Esophagus mucosa (tissue), 1 donor: Measurements from ENCODE around the gene SLC12A7. TPM values are rescaled to one million over a fixed set of nuclear protein-coding genes. Genes with fewer than 3 reads are reported as not detected.
"Not testable (repeated sequence)": the region's sequence is repeated elsewhere in the genome, so short reads cannot be mapped to it uniquely, and the experiment has no call there.

Experiments
- ATAC-seq: fragments of 200-7000 bp; cut with Tn5 transposase; one replicate; pipeline ENCODE4 v1.9.1; 2020
- total RNA-seq: library from RNA; stranded (reverse); gene quantifications from one replicate; pipeline ENCODE4 v1.2.4, GENCODE V29; 2023
- donor health status: DM: yes; HTN: yes; CAD: no.

The SLC12A7 gene
- total RNA-seq, 1 donor from 2014 or later: 3.0 TPM

DNA sequence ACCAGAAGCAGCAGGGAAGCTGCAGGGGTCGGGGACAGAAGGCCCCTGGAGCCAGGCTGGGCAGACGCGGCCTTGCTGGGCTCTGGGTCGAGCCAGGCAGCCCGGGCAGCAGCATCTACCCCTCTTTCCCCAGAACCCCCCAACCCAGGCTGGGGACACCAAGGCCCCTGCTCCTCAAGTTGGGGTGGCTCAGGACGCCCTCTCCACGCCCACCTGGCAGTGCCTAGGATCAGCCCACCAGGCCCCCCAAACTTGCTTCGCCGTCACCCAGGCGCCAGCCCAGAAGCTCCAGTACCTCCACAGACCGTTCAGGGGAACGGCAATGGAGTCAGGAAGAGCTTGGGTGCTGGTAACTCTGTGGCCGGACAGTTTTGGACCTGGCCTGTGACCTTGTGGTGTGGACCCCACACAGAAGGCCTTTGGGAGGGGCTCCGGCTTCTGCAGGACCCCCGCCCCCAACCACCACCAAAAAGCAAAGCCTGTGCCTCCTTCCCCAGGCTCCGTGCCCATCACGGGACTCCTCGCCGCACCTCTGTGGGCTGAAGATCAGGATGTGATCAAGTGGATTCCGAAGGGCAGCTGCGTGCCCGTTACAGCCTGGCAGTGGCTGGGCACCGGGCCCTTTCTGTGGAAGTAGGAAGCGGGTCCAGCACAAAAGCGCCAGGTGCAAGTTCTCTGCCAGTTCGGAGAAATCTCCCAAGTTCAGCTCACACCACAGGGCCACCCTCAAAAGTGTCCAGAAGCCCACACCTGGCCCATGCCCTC is 2.1 kb downstream of the SLC12A7 start:
- ATAC-seq: no peak

DNA sequence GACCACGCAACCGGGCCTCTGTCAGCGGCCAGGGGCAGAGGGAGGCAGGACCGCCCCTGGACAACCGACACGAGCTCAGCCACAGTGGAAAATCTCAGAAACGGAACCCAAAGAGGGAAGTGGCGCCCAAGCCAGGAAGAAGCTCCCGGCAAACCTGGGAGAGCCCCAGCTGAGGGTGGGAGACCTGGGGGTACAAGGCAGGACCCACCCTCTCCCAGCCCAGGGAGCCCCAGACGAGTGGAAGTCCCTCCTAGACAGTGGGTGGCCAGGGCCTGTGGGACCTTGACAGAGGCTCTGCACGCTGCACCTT is 3.0 kb downstream of the SLC12A7 start:
- no peak for ATAC-seq

DNA sequence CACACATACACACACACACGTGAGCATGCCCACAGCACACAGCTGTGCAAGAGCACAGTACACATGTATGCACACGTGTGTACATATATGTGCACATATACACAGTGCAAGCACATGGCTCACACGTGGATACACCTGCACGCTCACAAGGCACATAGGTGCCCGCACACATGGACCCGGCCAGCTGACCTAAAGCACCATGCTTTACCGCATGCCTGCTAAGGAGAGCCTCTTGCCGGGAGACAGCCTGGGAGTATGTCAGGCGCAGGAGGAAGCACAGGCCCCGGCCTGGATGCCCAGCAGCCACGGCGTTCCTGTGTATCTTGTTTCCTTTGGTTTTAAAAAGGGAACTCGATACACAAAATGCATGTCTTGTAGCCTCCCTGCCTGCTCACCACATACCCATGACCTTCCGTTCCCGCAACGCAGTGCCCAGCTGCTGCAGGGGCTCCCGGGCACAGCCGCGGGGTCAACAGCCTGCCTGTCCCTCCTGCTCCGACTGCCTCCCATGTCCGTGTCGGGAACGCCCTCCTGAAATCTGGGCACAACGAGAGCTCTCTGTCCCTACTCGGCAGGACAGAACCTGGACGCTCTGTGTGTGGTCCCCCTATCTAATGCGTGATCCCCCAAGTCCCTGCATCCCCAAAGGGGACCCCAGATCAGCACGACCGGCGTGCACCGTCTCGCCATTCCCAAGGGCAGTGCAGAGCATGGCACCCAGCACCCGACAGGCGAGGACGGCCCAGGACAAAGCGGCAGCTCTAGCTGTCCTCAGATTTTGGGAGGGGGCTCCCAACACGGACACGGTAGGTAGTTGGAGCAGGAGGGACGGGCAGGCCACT is 3.6 kb downstream of the SLC12A7 start:
- ATAC-seq: no peak

DNA sequence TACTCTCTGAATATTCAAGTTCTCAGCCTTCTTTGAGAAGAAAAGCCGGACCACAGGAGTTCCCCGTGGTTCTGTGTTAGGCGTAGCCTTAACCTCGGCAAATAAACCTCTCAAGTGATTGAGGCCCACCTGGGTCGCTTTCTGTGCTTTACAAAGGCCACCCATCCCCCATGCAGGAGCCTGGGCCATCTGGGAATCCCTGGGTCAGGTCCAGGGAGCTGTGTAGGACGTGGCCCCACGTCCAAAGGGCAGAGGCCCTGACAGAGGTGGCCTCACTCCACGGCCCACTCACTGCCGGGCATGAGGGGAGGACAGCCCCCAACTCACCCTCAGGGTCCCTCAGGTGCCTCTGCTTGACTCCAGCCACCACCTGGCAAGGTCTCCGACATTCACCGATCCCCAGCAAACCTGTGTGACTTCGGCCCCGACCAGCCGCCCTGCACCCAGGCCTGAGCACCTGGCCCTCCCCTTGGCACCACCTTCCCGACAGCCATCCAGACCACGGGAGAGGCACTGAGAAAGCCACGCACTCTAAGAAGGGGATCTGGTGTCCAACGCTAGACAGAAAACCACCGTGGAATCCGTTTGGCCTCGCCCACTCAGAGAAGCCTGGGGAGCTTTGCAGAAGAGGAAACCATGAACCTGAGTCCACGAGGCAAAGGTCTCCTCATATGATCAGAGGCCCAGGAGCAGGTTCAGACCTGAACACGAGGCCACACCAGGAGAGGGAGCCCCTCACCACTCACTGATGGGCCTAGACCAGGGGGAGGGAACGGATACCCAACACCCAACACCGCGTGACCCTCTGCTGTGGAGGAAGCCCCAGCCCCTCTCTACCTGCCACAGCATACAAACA is 4.5 kb downstream of the SLC12A7 start:
- ATAC-seq: no peak

DNA sequence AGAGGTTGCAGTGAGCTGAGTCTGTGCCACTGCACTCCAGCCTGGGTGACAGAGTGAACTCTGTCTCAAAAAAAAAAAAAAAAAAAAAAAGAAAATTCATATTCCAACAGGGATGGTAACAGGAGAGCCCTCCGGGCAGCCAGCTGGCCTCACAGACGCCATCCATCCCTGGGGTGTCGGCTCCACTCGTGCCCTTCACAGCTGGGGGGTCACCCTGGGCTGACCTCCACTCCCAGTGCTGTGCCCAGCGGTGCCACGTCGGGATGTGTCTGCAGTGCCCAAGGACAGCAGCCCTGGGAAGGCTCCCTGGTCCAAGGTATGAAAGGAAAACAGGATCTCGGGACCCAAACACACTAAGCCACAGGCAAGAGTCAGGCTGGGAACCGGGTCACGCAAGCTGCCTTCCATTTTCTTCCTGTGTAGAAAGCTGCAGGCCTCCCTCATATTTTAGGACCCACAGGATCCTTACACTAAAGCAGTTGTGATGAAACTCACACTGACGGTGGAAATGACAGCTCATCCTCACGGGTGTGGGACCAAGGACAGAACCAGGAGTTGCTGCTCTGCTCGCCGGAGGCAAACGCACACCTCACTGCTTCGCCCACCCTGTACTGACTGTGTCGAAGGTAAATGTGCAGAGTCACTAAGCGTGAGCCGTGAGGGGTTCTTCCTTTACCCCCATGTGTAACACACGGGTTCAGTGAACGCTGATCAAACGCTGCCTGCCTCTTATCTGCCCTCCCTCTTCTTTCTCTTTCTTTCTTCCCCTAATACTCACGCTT is 5.3 kb downstream of the SLC12A7 start:
- no peak for ATAC-seq

DNA sequence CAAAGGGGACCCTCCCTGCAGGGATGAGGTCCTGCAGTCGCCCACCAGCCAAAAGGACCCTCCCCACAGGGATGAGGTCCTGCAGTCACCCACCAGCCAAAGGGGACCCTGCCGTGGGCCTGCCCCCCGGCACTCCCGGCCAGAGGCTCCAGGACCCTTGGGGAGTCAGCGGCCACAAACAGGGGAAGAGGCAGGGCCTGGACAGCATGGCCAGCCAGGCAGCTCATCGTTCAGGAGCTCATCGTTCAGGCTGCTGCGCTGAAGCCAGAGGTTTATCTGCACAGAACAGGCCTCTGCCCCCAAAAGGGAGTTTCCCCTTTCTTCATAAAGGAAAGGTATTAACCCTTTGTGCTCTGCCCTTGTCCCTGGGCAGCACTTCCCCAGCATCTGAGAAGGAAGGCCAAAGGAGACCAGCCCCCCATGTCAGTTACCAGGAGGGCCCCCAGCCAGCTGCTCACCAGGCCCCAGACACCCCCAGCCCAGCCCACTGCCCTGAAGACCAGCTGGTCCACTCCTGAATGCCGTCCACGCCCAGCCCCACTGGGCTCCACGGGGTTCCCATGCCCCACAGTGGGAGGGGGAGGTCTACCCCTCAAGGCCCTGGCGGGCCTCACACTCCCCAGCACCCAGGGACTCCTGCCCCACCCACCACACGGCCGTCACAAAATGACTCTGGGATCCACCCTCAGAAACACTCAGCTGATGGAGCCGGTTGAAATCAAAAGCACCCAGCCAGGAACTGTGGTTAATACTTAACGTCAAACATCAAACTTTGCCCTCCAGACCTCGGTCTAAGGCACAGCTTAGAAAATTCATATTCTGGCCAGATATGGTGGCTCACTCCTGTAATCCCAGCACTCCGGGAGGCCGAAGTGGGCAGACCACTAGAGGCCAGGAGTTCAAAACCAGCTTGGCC is 6.3 kb downstream of the SLC12A7 start:
- no peak for ATAC-seq

DNA sequence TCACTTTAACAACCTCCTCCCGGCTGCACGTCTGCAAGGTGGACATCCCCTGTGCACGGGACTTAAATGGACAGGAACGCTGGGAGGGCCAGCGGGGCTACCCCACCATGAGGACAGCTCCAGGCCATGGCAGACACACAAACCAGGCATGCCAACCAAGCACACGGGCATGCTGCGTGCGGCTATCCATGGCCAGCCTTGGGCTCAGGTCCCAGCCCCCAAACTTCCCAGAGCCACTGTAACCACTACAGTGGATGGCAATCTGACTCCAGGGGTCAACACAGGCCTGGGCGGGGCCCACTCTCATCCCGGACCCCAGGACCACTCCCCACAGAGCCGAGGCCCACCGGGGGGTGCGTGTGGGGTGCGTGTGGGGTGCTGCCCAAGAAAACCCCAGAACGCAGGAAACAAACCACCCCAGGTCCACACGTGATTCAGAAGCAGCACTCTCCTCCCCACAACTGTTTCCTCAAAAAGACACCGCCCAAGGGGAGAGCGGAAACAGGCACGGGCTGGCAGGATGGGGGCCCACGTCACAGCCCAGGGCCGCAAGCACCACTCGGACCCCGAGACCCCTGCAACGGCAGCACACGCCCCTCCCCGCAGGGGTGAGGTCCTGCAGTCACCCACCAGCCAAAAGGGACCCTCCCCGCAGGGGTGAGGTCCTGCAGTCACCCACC is 7.4 kb downstream of the SLC12A7 start:
- ATAC-seq: peak; percentile 31

DNA sequence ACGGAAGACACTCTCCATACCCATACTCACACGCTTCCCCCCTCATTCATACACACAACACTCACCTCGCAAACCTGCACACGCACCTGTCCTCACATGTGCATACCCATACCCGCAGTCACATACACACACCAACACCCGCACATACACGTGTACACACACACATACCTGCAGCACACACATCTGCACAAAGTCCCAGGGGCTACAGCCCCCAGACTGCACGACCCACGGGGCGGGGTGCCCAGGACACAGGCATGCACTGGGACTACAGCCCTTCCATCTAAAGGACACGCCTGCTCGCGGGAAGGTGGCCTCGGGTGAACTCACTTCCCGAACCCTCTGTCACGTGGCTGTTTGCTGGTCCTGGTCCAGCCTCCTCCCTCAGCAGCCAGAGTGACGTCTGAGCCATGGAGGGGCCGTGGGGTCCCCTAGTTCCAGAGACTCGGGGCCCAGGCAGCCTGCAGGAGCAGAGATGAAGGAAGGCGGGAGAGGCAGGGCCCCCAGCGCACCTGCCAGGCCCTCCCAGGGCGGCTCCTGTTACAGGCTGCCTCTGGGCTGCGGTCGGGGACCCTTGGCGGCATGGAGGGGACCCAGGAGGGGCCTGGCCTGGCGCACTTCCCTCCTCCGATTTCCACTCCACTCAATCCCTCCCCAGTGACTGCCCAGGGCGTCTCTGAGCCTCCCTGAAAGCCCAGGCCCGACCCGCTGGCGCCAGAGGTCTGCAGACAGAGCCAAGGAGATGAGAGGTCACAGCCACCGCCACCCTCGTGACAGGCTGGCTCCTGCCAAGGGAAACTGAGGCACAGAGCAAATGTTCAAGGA is 8.1 kb downstream of the SLC12A7 start:
- ATAC-seq: peak; percentile 18

DNA sequence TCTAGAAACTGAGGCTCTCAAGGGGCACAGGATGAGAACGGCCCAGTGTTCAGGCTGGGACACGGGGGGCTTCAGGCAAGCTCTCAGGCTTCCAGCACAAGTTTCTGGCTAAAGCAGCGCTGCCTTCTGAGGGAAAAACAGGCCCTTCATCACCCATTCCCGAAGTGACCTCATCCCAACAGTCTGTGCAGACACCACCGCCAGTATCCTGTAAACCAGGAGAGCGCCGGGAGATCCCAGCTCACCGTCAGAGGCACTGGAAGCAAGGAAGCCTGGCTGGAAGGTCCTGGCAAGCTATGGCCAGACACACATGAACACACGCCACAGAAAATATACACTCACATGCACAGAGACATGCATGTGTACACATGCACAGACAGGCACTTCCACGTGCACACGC is 8.8 kb downstream of the SLC12A7 start:
- no peak for ATAC-seq

DNA sequence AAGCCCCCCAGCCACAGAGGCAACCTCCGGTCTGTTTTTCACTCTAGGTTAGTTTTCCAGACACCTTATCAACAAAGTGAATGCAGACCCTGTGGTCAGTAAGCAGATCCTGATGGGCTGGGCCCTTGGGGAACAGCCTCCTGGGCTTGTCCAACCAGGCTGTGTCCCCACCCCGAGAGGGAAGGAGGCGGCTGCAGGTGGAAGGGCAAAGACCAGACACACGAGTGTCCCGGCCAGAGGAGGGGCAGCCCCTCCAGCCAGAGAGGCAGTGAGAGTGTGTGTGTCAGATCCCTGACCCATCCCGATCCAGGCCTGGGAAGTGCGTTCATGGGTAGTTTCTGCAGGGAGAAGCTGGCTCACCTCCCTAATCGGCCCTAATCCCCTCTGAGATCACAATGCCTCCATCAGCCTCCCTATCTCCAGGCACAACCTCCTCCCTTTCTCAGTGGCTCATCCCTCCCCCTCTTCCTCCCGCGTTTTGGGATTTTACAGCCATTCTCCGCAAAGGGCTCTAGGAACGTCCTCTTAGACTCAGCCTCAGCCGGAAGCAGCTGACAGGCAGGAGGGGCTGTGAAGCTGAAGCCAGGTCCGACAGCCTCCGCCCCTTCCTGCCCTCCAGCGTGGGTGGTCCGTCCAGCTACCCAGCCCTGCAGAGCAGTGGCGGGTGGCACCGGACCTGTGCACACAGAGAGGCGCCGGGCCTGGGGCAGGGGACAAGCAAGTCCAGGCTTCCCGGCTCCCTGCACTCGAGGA is 9.7 kb downstream of the SLC12A7 start:
- ATAC-seq: no peak

DNA sequence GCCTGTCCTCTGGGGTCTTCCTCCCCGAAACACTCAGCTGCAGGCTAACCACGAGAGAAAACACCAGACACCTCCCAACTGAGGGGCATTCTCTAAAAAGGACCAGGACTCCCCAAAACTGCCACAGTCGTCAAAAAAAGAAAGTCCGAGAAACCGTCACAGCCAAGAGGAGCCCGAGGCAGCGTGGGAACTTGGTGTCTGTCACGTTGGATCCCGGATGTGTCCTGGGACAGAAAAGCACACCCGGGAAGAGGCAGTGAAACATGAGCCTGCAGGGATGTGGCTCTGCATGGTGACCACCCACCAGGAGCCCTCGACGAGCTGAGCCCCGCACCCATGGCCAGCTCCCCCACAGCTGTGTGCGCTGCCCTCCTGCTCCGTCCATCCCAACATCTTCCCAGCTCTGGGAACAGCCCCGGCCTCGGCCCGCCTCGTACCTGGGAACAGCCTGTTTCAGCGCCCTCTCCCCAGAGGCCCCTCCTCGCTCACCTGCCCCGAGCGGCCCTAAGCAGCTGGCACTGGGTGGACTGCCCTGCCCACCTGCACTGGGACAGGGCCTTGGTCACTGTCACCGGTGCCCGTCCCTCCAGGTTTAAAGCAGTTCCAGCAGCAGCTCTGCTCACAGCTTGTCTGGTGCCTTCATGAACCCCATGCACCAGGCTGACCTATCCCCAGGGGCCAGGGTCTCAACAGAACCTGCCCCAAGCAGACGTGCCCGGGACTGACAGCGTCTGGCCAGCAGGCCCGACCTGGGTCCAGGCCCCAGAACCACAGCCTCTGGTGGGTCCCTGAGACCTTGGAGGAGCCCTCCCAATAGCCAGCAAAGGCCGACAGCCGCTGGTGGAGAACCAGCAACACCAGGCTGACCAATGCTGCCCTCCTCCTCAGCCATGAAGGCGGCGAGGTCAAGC is 10.9 kb downstream of the SLC12A7 start:
- no peak for ATAC-seq

DNA sequence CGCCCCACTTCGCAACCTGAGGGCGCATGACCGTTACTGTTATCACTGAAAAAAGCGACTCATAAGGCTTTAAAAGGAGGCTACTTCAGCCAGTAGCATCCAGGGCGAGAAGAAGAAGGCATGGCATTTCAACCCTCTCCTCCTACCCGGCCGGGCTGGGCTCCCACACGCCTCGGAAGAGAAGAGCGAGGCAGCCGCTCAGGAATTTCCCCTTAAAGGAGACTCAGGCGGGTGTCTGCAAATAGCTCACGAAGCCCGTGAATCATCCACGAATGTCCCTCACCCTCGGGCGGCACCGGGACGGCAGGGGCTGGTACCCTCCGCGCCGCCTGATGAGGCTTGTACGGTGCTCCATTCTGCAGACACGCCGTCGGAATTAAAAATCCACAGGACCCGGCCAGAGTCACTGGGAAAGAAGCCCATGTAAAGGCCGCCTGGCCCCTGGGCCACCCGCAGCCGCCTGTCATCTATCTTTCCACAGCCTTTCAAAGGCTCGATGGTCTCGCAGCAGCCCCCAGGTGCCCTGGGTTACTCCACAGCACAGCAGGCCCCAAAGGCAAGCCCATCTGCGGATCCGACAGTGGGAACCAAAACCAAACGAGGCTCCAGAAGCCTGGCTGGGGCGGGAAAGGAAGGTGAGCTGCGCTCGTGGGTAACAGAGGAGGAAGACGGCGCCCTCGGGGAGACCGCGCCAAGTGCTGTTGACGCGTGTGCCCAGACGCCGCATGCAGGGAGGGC is 11.8 kb downstream of the SLC12A7 start:
- ATAC-seq: no peak

DNA sequence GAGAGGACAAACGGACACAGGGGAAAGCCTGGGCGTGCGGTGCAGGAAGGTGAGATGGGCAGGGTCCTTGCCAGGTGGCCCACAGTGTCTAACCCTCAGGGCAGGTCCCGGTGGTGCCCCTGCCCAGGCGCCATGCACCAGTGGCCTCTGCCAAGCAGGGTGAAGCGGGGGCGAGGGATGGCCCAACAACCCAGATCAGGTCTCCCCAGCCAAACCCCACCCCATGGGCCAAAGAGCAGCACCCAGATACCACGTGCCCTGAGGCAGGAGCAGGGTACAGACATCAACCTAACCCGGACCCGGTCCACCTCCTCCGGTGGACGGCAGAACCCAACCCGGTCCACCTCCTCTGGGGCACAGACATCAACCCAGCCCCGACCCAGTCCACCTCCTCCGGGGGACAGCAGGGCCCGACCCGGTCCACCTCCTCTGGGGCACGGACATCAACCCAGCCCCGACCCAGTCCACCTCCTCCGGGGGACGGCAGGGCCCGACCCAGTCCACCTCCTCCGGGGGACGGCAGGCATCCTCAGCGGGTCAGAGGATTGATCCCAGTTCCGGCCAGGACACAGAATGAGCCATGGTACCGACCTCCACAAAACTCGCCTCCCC is 12.8 kb downstream of the SLC12A7 start:
- ATAC-seq: peak; percentile 36

DNA sequence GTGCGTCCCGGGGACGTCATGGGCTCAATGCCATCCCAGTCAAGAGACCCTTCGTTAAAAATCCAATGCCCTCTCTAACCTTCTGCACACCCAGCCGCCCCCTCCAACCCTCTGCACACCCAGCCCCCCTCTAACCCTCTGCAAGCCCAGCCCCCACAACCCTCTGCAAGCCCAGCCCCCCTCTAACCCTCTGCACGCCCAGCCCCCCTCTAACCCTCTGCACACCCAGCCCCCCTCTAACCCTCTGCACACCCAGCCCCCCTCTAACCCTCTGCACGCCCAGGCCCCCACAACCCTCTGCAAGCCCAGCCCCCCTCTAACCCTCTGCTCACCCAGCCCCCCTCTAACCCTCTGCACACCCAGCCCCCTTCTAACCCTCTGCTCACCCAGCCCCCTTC is 13.9 kb downstream of the SLC12A7 start:
- ATAC-seq: not testable (repeated sequence)

DNA sequence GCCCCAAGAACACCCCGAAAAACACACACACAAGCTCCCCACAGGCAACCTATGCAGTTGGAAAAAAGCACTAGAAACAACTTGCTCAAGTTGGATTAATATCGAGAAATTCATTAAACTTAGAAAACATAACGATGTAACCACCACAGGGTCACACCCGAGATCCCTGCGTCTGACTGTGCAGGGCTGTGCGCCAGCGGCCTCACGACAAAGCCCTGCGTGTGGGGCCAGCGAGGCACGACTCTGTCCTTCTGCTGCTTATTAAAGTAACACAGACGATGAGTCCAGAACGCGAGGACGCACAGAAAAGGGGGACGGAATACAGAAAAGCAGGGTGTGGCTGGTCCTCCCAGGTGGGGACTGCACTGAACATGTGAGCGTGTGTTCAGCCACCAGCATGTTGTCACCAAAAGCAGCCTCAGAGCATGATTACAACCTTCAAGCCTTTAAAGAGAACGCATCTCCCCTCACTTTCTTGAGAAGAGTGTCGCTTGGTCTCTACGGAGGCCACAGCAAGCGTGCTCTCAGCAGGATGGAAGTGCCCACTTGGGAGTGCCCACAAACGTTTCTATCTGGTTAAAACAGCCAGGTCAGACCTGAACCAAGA is 14.4 kb downstream of the SLC12A7 start:
- ATAC-seq: no peak

DNA sequence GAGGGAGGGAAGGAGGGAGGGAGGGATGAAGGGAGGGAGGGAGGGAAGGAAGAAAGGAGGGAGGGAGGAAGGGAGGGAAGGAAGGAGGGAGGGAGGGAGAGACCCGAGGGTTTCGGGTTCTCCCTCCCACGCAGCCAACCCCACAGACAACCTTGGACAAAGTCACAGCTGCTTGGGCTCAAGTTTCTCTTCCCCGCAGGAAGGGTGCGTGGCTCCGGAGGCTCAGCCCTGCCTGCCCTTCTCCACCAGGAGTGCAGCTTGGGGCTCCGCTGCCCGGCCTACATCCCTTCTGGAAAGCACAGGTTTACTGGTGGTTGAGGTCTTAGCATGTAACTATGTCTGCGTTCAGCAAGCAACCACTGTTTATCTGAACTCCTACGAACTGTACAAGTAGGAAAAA is 15.0 kb downstream of the SLC12A7 start:
- ATAC-seq: no peak
